Transverse colon (tissue), 4 donors: ENCODE data around the gene KRT5. TPM values are rescaled to one million over a fixed set of nuclear protein-coding genes. Genes with fewer than 3 reads are reported as not detected.

ENCODE experiments used
- DNase-seq: peaks from one replicate; pipeline ENCODE4 v3.0.0-alpha.2; 2019
- H3K27ac ChIP-seq, 4 donors: fragments of 200-600 bp; sonication (generic); 2 replicates each; pipeline ENCODE4 v1.5.1; 2016 to 2018; ENCODE audit warnings: inconsistent platforms in 4 of 4
- H3K27me3 ChIP-seq: fragments of 200-600 bp; sonication (generic); 2 replicates; pipeline ENCODE4 v1.5.1; 2017; ENCODE audit warnings: inconsistent platforms
- H3K36me3 ChIP-seq, 4 donors: fragments of 200-600 bp; sonication (generic); 2 replicates each; pipeline ENCODE4 v1.5.1; 2017 to 2019; ENCODE audit warnings: inconsistent platforms in 4 of 4
- H3K4me1 ChIP-seq, 4 donors: fragments of 200-600 bp; sonication (generic); 2 replicates each; pipeline ENCODE4 v1.5.1; 2017 to 2020; ENCODE audit warnings: inconsistent platforms in 4 of 4
- H3K4me3 ChIP-seq, 4 donors: fragments of 200-600 bp; sonication (generic); 1 replicate in 1 of 4; 2 replicates in 3 of 4; pipeline versions ENCODE4 v1.5.1 to v1.6.1; 2017 to 2019; ENCODE audit warnings: inconsistent platforms in 4 of 4
- H3K9me3 ChIP-seq, 2 donors: fragments of 200-600 bp; sonication (generic); 2 replicates each; pipeline ENCODE4 v1.5.1; 2017 to 2019; ENCODE audit warnings: inconsistent platforms in 2 of 2
- EP300 ChIP-seq: sonication (generic); formaldehyde crosslinking; IDR thresholded peaks from one replicate; pipeline ENCODE4 v1.6.1; 2017; ENCODE audit warnings: antibody characterized with exemption, low read depth
- POLR2A ChIP-seq: fragments of 450-650 bp; IDR thresholded peaks from one replicate; pipeline ENCODE4 v1.6.1; 2016; ENCODE audit warnings: antibody characterized with exemption, mild to moderate bottlenecking, moderate library complexity
- POLR2AphosphoS5 ChIP-seq, 3 donors: sonication (generic); formaldehyde crosslinking; IDR thresholded peaks; one replicate each; pipeline ENCODE4 v1.6.1; 2016; ENCODE audit warnings: antibody characterized with exemption in 3 of 3
- WGBS, 2 donors: methylation state at CpG; one replicate each; pipeline ENCODE4 v1.1.5; 2018; ENCODE audit warnings: low coverage in 1 of 2; 5-methylcytosine and 5-hydroxymethylcytosine counted together
- in situ Hi-C, 4 donors: fragments of 200-750 bp; cut with MboI; loops; one replicate each; pipeline versions ENCODE4 v1.15.0 to v1.15.1; 2017; ENCODE audit warnings: low sequenced_read_pairs in 3 of 4, low pct_ligation_motif_present in 1 of 4, low pct_unique_long_range_greater_than_20kb in 1 of 4
- intact Hi-C: fragments of 100-400 bp; cut with DNase I; formaldehyde crosslinking; loops from one replicate; pipeline ENCODE4 v1.15.1; 2023; ENCODE audit warnings: low total_unique reads
- total RNA-seq, 4 donors: library from RNA; depleted of rRNA; stranded (reverse); fragments of >200 nt; gene quantifications; one replicate each; pipeline ENCODE4 v1.1.0, GENCODE V29; 2016
- TF ChIP-seq, protein P1 (sequence below), 5 experiments: fragments of 200-600 bp in 3 of 5; fragments of 450-650 bp in 2 of 5; sonication (generic) in 3 of 5; IDR thresholded peaks; 1 replicate in 2 of 5; 2 replicates in 3 of 5; pipeline ENCODE4 v1.5.1; 2016 to 2017; ENCODE audit warnings: antibody characterized with exemption in 5 of 5, inconsistent platforms in 3 of 5, mild to moderate bottlenecking in 2 of 5, moderate library complexity in 1 of 5

Gene KRT5
- total RNA-seq, 4 donors from 2014 or later: not detected

DNA sequence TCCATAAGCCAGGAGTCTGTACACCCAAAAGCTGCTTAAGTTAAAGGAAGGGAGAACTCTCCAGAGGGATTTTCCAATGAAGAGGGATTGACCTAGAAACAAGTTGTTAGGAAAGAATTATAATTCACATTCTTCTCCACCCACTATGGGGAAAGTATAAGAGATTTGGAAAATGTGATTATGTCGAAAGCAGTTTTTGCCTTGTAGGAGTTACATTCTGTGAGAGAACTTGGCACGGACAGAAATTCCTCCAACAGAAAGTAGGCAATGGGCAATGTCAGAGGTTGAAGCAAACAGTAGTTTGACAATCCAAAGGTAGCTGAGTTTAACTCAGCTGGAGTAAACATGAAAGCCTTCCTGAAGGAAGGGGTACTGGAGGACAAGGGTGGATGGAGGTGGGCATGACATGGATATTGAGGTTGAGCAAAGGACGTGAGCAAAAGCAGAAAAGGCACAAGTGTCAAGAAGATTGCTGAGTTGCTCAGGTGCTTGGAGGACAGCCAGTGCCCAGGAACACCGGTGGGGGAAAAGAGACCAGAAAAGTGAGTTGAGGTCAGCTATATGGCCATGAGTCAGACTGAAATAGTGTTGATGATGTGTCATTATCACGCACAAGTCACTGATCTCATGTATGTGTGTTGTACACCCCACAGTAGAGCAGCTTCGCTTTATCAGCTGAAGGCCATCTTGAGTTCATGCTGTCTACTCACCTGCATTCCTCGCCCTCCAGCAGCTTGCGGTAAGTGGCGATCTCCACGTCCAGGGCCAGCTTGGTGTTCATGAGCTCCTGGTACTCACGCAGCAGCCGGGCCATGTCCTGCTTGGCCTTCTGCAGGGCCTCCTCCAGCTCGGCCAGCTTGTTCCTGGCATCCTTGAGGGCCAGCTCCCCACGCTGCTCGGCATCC is 4.0 kb downstream of the KRT5 start:
- intact Hi-C loops: loop anchor here (10.0 kb wide), 1 partner anchor 141 kb away; no protein-coding TSS in a partner anchor
- Histone ChIP-seq H3K4me1 (no peaks in the 10 kb centered on the region), H3K27me3 (no peaks in the 10 kb centered on the region), H3K36me3 (no peaks in the 10 kb centered on the region), H3K9me3 (peaks cover 0 to 1% of the 10 kb centered on the region in 2 donors), H3K4me3 (no peak overlapping the region), H3K27ac (no peak overlapping the region)
- TF ChIP-seq POLR2A: no peak
- TF ChIP-seq, protein P1, sequence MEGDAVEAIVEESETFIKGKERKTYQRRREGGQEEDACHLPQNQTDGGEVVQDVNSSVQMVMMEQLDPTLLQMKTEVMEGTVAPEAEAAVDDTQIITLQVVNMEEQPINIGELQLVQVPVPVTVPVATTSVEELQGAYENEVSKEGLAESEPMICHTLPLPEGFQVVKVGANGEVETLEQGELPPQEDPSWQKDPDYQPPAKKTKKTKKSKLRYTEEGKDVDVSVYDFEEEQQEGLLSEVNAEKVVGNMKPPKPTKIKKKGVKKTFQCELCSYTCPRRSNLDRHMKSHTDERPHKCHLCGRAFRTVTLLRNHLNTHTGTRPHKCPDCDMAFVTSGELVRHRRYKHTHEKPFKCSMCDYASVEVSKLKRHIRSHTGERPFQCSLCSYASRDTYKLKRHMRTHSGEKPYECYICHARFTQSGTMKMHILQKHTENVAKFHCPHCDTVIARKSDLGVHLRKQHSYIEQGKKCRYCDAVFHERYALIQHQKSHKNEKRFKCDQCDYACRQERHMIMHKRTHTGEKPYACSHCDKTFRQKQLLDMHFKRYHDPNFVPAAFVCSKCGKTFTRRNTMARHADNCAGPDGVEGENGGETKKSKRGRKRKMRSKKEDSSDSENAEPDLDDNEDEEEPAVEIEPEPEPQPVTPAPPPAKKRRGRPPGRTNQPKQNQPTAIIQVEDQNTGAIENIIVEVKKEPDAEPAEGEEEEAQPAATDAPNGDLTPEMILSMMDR (IDR thresholded peaks at IDR 0.05): no peak
- no peak for TF ChIP-seq EP300
- TF ChIP-seq POLR2AphosphoS5 (IDR thresholded peaks at IDR 0.05): no peak
- DNase-seq: no peak
- in situ Hi-C loops: no loop called here
- 76 to 78% methylated on average over 3 to 11 of the region's 15 CpGs for WGBS, 2 donors

DNA sequence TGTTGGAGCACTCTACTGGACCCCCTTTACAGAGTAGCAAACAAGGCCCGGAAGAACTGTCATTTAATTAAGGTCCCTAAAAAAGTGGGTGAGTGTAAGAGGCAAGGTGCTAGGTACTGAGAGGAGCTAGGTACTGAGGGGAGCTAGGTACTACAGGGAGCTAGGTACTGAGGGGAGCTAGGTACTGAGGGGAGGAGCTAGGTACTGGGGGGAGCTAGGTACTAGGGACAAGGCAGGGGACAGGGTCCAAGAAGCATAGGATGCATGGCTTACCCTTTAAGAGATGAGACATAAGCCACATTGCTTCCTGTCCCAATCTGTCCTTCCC is 4.9 kb downstream of the KRT5 start:
- Histone ChIP-seq H3K4me1 (no peaks in the 10 kb centered on the region), H3K27ac (no peak overlapping the region), H3K36me3 (no peaks in the 10 kb centered on the region), H3K9me3 (peaks cover 0 to 9% of the 10 kb centered on the region in 2 donors), H3K27me3 (peaks cover 3% of the 10 kb centered on the region), H3K4me3 (no peak overlapping the region)
- DNase-seq: no peak
- 84% methylated on average over 1 of the region's 1 CpG; no CpG with 5 or more reads in 1 of the 2 donors for WGBS, 2 donors
- intact Hi-C loops (loop anchor here (10.0 kb wide), 1 partner anchor 140 kb away; no protein-coding TSS in a partner anchor), in situ Hi-C loops (no loop called here)
- TF ChIP-seq, protein P1 (IDR thresholded peaks at IDR 0.05): no peak
- no peak for TF ChIP-seq EP300
- no peak for TF ChIP-seq POLR2AphosphoS5 (IDR thresholded peaks at IDR 0.05)
- TF ChIP-seq POLR2A: no peak

DNA sequence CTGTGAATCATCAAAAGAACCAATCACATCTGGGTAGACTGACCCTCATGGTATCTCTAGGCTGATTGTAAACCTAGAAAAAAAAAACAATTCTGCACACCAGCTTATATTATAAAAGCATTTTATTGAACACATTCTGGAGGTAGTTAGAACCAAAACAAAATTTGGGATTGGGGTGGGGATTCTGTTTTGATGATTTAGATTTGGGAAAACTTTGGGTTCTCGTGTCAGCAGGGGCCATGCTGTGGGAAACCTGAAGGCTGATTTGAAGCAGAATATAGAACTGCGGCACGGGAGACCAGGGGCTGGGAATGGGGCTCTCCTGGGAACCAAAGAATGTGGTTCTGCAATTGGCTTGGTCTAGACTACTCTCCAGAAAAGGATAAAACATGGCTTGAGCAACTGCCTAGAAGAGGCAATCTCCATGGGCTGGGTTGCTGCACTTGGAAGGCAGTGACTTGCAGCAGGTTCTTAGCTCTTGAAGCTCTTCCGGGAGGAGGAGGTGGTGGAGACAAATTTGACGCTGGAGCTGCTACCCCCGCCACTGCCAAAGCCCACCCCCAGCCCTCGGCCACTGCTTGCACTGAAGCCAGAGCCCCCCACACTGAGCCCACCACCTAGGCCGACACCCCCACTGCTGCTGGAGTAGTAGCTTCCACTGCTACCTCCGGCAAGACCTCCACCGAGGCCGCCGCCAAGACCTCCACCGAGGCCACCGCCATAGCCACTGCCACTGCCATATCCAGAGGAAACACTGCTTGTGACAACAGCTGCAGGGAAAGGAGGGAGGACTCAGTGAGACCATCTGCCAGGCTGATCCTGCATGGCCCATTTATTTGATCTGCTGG is 5.5 kb downstream of the KRT5 start:
- no peak overlapping the region for H3K4me3 ChIP-seq
- WGBS, 2 donors: 87 to 95% methylated on average over 3 to 14 of the region's 14 CpGs
- intact Hi-C loops: loop anchor here (10.0 kb wide), 1 partner anchor 140 kb away; no protein-coding TSS in a partner anchor
- H3K27me3 ChIP-seq: peaks cover 8% of the 10 kb centered on the region
- peaks cover 0 to 9% of the 10 kb centered on the region in 2 donors for H3K9me3 ChIP-seq
- TF ChIP-seq EP300 (no peak), POLR2AphosphoS5 (IDR thresholded peaks at IDR 0.05) (no peak), POLR2A (no peak)
- TF ChIP-seq, protein P1 (IDR thresholded peaks at IDR 0.05): no peak
- no peaks in the 10 kb centered on the region for H3K4me1 ChIP-seq
- no peak overlapping the region for H3K27ac ChIP-seq
- no peak for DNase-seq
- in situ Hi-C loops: no loop called here
- no peaks in the 10 kb centered on the region for H3K36me3 ChIP-seq

DNA sequence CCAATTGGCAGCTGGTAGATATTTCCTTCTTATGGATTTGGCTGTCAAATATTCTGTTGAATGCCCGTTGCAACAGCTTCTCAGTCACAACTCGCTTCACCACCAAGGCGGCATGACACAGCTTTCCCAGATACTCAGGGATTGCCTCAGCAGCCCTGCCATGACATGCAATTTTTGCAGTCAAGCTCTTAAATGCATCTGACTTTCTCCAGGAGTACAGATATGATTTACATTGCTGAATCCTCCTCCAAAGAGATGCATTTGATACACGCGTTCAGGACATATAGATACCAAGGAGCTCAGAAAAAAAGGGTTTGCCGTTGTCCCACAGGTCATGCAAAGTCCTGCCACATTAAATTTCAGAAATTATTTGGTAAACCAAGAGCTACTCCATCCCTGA is 6.5 kb downstream of the KRT5 start:
- no peak overlapping the region for H3K27ac ChIP-seq
- no peaks in the 10 kb centered on the region for H3K4me1 ChIP-seq
- intact Hi-C loops (loop anchor here (10.0 kb wide), 1 partner anchor 139 kb away; no protein-coding TSS in a partner anchor), in situ Hi-C loops (no loop called here)
- no peak overlapping the region for H3K4me3 ChIP-seq
- no peak for TF ChIP-seq POLR2A
- no peak for TF ChIP-seq POLR2AphosphoS5 (IDR thresholded peaks at IDR 0.05)
- no peak for TF ChIP-seq EP300
- TF ChIP-seq, protein P1 (IDR thresholded peaks at IDR 0.05): no peak
- no peak for DNase-seq
- H3K36me3 ChIP-seq: no peaks in the 10 kb centered on the region
- peaks cover 15% of the 10 kb centered on the region for H3K27me3 ChIP-seq
- WGBS, 2 donors: 85 to 100% methylated on average over 3 to 6 of the region's 6 CpGs
- peaks cover 0 to 9% of the 10 kb centered on the region in 2 donors for H3K9me3 ChIP-seq
